ENCODE data around the gene VSIG2. TPM values are rescaled to one million over a fixed set of nuclear protein-coding genes. Genes with fewer than 3 reads are reported as not detected.
A peak's percentile ranks its signal among the peaks of the same experiment; 100 is the strongest.

The VSIG2 gene
- total and polyA plus RNA-seq, 10 of the 15 experiments (the other 5 are each of a cell fraction or from before 2014, with no cell fraction given), result 0.13 to 0.31 (median 0.15) TPM; not detected in 5

- TF ChIP-seq HDAC6 (IDR thresholded peaks at IDR 0.05; ENCODE audit: unreplicated experiment), result no peak
- TF ChIP-seq EGR1 (IDR thresholded peaks at IDR 0.05; ENCODE audit: borderline replicate concordance in 1 of 2, low read depth in 2 of 2, low read length in 2 of 2), result peak in 1 of 2 experiments; percentile 87; a peak in 2 of 3 replicates
- TF ChIP-seq ZBTB33 (IDR thresholded peaks at IDR 0.05), result no peak
- no peak for TF ChIP-seq SMARCA5 (IDR thresholded peaks at IDR 0.05)
- TF ChIP-seq E2F8 (IDR thresholded peaks at IDR 0.05; ENCODE audit: low read depth, partially characterized antibody), result no peak
- no peak for TF ChIP-seq POLR2AphosphoS2 (IDR thresholded peaks at IDR 0.05; ENCODE audit: low read depth, low read length)
- TF ChIP-seq TCF12 (IDR thresholded peaks at IDR 0.05; ENCODE audit: low read depth, low read length), result no peak
- TF ChIP-seq RELA (IDR thresholded peaks at IDR 0.05; ENCODE audit: borderline replicate concordance, partially characterized antibody), result no peak
- TF ChIP-seq DPF2 (IDR thresholded peaks at IDR 0.05), result no peak
- TF ChIP-seq PKNOX1 (IDR thresholded peaks at IDR 0.05), result no peak
- no peak for TF ChIP-seq STAT1 (conservative IDR thresholded peaks at IDR 0.05)
- no peak for TF ChIP-seq ZNF217 (IDR thresholded peaks at IDR 0.05)
- TF ChIP-seq ZNF274 (IDR thresholded peaks at IDR 0.05; ENCODE audit: insufficient read depth, insufficient read length), result no peak
- TF ChIP-seq EED (IDR thresholded peaks at IDR 0.05; ENCODE audit: low read depth), result peak; percentile 64; the same call in 1 of the 2 replicates
- no peak for TF ChIP-seq HCFC1 (IDR thresholded peaks at IDR 0.05; ENCODE audit: low read length)
- TF ChIP-seq CBX3 (IDR thresholded peaks at IDR 0.05; ENCODE audit: borderline replicate concordance, low read depth), result no peak
- no peak for TF ChIP-seq CREB1 (IDR thresholded peaks at IDR 0.05; ENCODE audit: low read depth)
These were observed 9.4 kb upstream of the VSIG2 start (continued) for GRCh38 chr11:124761301-124762104.
